Upper lobe of left lung (tissue), 4 donors: ENCODE results near the gene MBP.

Source experiments
- CTCF ChIP-seq, 6 experiments: fragments of 450-650 bp in 4 of 6; fragments of 200-600 bp in 2 of 6; sonication (generic) in 2 of 6; IDR thresholded peaks; one replicate each; pipeline ENCODE4 v1.5.1; 2016 to 2019; ENCODE audit warnings: antibody characterized with exemption in 6 of 6
- POLR2AphosphoS5 ChIP-seq, 2 donors: sonication (generic); formaldehyde crosslinking; IDR thresholded peaks; one replicate each; pipeline ENCODE4 v1.5.1; 2017; ENCODE audit warnings: antibody characterized with exemption in 2 of 2

- no peak for TF ChIP-seq CTCF (IDR thresholded peaks at IDR 0.05)
- TF ChIP-seq POLR2AphosphoS5 (IDR thresholded peaks at IDR 0.05), result no peak
Observed at GRCh38 chr18:77022116-77022515, 110.5 kb downstream of the MBP start.
